ENCODE data around the gene SLC2A4.

Gene SLC2A4

GRCh38 chr17:7266784-7267183 lies 14.7 kb upstream of the SLC2A4 start:
- Histone ChIP-seq H3K4me1 (ENCODE audit: insufficient read depth, low read length) (peaks cover 3% of the 10 kb centered on the region; the same call in 1 of the 2 replicates), H3K27ac (ENCODE audit: low read length) (no peak overlapping the region), H3K4me2 (ENCODE audit: insufficient read depth, low read length) (no peak overlapping the region), H3K36me3 (ENCODE audit: insufficient read depth, low read length) (no peaks in the 10 kb centered on the region), H2AFZ (ENCODE audit: low read depth, low read length) (no peak overlapping the region), H4K20me1 (ENCODE audit: insufficient read depth, low read length) (no peaks in the 10 kb centered on the region), H3K79me2 (ENCODE audit: insufficient read depth, low read length) (no peaks in the 10 kb centered on the region), H3K4me3 (ENCODE audit: low read depth in 1 of 2, low read length in 2 of 2) (no peak overlapping the region), H3K9me3 (ENCODE audit: insufficient read depth, low read length, severe bottlenecking) (no peaks in the 10 kb centered on the region), H3K9ac (ENCODE audit: low read depth, low read length) (no peak overlapping the region), H3K27me3 (ENCODE audit: insufficient read depth, low read length, poor library complexity) (no peaks in the 10 kb centered on the region)
- DNase-seq: no peak
- TF ChIP-seq EZH2 (IDR thresholded peaks at IDR 0.05; ENCODE audit: borderline replicate concordance, low read depth, low read length, severe bottlenecking) (no peak), CTCF (IDR thresholded peaks at IDR 0.05; ENCODE audit: borderline replicate concordance, extremely low read depth, low read length, poor library complexity, severe bottlenecking) (no peak)
- ATAC-seq (ENCODE audit: insufficient read depth, low read depth): no peak

- no peaks in the 10 kb centered on the region for H3K9me3 ChIP-seq (ENCODE audit: insufficient read depth, low read length, severe bottlenecking)
- no peak for ATAC-seq (ENCODE audit: insufficient read depth, low read depth)
- H3K27ac ChIP-seq (ENCODE audit: low read length): no peak overlapping the region
- no peak for DNase-seq
- peaks cover 8% of the 10 kb centered on the region for H3K27me3 ChIP-seq (ENCODE audit: insufficient read depth, low read length, poor library complexity)
- no peak overlapping the region for H3K4me3 ChIP-seq (ENCODE audit: low read depth in 1 of 2, low read length in 2 of 2)
- no peaks in the 10 kb centered on the region for H4K20me1 ChIP-seq (ENCODE audit: insufficient read depth, low read length)
- peaks cover 27% of the 10 kb centered on the region for H3K4me1 ChIP-seq (ENCODE audit: insufficient read depth, low read length)
- no peak overlapping the region for H2AFZ ChIP-seq (ENCODE audit: low read depth, low read length)
- H3K36me3 ChIP-seq (ENCODE audit: insufficient read depth, low read length): no peaks in the 10 kb centered on the region
- no peak overlapping the region for H3K4me2 ChIP-seq (ENCODE audit: insufficient read depth, low read length)
- H3K79me2 ChIP-seq (ENCODE audit: insufficient read depth, low read length): no peaks in the 10 kb centered on the region
- TF ChIP-seq CTCF (IDR thresholded peaks at IDR 0.05; ENCODE audit: borderline replicate concordance, extremely low read depth, low read length, poor library complexity, severe bottlenecking) (no peak), EZH2 (IDR thresholded peaks at IDR 0.05; ENCODE audit: borderline replicate concordance, low read depth, low read length, severe bottlenecking) (no peak)
- H3K9ac ChIP-seq (ENCODE audit: low read depth, low read length): no peak overlapping the region
Measured at GRCh38 chr17:7279448-7279847, 2.1 kb upstream of the SLC2A4 start.

- H3K36me3 ChIP-seq (ENCODE audit: insufficient read depth, low read length): no peaks in the 10 kb centered on the region
- peak overlapping the region; percentile 61 for H2AFZ ChIP-seq (ENCODE audit: low read depth, low read length)
- peak overlapping the region in 1 of 2 experiments; percentile 49; a peak in 2 of 4 replicates for H3K4me3 ChIP-seq (ENCODE audit: low read depth in 1 of 2, low read length in 2 of 2)
- no peak overlapping the region for H3K27ac ChIP-seq (ENCODE audit: low read length)
- ATAC-seq (ENCODE audit: insufficient read depth, low read depth): peak; percentile 78
- H3K4me1 ChIP-seq (ENCODE audit: insufficient read depth, low read length): peaks cover 27% of the 10 kb centered on the region
- peak; percentile 90 for TF ChIP-seq CTCF (IDR thresholded peaks at IDR 0.05; ENCODE audit: borderline replicate concordance, extremely low read depth, low read length, poor library complexity, severe bottlenecking)
- TF ChIP-seq EZH2 (IDR thresholded peaks at IDR 0.05; ENCODE audit: borderline replicate concordance, low read depth, low read length, severe bottlenecking): peak; percentile 65
- DNase-seq: peak; percentile 83
- H4K20me1 ChIP-seq (ENCODE audit: insufficient read depth, low read length): no peaks in the 10 kb centered on the region
- peaks cover 8% of the 10 kb centered on the region for H3K27me3 ChIP-seq (ENCODE audit: insufficient read depth, low read length, poor library complexity)
- H3K79me2 ChIP-seq (ENCODE audit: insufficient read depth, low read length): no peaks in the 10 kb centered on the region
- H3K4me2 ChIP-seq (ENCODE audit: insufficient read depth, low read length): peak overlapping the region; percentile 65
- H3K9me3 ChIP-seq (ENCODE audit: insufficient read depth, low read length, severe bottlenecking): no peaks in the 10 kb centered on the region
- peak overlapping the region; percentile 11 for H3K9ac ChIP-seq (ENCODE audit: low read depth, low read length)
Measured at GRCh38 chr17:7280519-7281073, 922 bp upstream of the SLC2A4 start.
